ENCODE data around the gene NSG1. TPM values are rescaled to one million over a fixed set of nuclear protein-coding genes. Genes with fewer than 3 reads are reported as not detected.

NSG1 gene
- total RNA-seq, 2 experiments from 2014 or later, result 10.3 to 10.4 TPM

DNA sequence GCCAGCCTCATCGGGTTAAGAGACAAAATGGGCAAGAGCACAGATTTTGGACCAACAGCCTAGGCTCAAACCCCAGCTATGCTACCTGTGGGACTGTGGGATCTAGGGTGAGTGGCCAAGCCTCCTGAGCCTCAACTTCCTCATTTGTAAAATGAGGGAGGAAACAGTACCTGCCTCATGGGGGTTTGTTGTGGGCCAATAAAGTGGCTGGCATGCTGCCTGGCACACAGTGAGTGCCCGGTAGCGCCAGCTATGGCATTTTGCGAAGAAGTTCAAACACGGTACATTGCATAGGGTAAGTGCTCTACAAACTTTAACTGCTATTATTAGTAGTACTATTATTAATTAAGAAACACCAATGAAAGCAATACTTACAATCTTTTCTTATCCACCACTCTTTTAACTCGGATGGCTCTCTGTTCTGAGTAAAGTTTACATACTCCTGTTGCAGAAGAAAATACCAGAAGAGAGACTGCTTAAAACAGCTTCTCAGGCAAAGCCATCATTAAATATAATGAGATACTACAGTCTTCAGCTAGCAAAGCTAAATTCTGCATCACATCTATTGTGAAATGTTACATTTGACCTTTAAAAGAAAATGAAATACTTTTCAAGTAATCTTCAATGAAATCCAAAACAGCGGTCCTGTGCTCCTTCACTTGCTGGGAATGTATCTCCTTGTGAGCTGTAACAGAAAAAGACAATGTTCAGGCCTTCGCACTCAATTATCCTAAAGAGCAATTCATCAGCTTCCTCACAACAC lies 70.1 kb downstream of the NSG1 start:
- no peaks in the 10 kb centered on the region for H3K9me3 Mint-ChIP-seq
- ChIA-PET POLR2A (no interaction called here), CTCF (no interaction called here)
- Histone ChIP-seq H3K4me1 (ENCODE audit: insufficient read depth, low read length) (peaks cover 19% of the 10 kb centered on the region), H3K4me3 (ENCODE audit: low read length) (no peak overlapping the region), H3K36me3 (ENCODE audit: insufficient read depth, low read length) (peaks cover 53% of the 10 kb centered on the region), H3K27me3 (ENCODE audit: control insufficient read depth in 1 of 2, insufficient read depth in 2 of 2, low read length in 2 of 2) (no peaks in the 10 kb centered on the region), H3K9me3 (ENCODE audit: control insufficient read depth in 1 of 2, insufficient read depth in 1 of 2, low read length in 2 of 2) (no peaks in the 10 kb centered on the region), H3K27ac (ENCODE audit: low read depth in 1 of 2, low read length in 2 of 2) (no peak overlapping the region)
- TF ChIP-seq, protein P1, sequence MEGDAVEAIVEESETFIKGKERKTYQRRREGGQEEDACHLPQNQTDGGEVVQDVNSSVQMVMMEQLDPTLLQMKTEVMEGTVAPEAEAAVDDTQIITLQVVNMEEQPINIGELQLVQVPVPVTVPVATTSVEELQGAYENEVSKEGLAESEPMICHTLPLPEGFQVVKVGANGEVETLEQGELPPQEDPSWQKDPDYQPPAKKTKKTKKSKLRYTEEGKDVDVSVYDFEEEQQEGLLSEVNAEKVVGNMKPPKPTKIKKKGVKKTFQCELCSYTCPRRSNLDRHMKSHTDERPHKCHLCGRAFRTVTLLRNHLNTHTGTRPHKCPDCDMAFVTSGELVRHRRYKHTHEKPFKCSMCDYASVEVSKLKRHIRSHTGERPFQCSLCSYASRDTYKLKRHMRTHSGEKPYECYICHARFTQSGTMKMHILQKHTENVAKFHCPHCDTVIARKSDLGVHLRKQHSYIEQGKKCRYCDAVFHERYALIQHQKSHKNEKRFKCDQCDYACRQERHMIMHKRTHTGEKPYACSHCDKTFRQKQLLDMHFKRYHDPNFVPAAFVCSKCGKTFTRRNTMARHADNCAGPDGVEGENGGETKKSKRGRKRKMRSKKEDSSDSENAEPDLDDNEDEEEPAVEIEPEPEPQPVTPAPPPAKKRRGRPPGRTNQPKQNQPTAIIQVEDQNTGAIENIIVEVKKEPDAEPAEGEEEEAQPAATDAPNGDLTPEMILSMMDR (IDR thresholded peaks at IDR 0.05), result no peak
- no peak overlapping the region for H3K27ac Mint-ChIP-seq
- DNase-seq (no peak), ATAC-seq (ENCODE audit: poor library complexity) (no peak)
- intact Hi-C loops (cut with DNase I, micrococcal nuclease), result no loop called here
- no peaks in the 10 kb centered on the region for H3K27me3 Mint-ChIP-seq
- H3K4me1 Mint-ChIP-seq (ENCODE audit: low read depth), result peaks cover 20% of the 10 kb centered on the region
- H3K4me3 Mint-ChIP-seq, result no peak overlapping the region
- peaks cover 77% of the 10 kb centered on the region for H3K36me3 Mint-ChIP-seq (ENCODE audit: low read depth)

DNA sequence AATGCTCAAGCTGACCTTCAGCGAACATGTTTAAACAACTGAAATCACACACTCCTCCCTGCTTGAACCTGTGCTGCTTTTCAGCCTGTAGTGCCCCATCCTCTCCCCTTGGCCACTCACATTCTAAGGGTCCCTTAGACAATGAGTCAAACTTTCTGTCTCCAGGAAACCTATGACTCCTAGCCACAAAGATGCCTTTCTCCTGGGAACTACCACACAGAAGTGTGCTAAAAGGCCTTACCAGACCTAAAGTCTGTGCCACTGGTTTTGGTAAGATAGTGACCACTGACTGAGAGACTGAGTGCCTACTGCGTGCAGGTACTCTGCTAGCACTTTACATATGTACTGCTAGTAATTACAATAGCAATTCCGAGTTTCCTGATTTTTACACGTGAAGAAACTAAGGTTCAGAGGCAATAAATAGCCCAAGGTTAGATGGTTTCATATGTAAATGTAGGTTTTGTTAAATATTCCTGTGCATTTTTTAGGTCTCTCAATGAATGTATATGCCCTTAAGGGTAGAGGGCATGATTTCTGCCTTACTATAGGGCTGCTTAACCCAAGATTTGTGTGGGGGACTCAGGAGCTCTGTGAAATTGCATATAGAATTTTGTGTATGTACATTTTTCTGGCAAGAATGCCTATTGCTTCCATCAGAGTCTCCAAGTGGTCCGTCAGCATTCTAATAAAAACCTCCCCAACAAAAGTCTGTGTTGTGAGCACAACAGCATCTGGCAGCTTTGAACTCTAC lies 71.1 kb downstream of the NSG1 start:
- H3K9me3 ChIP-seq (ENCODE audit: control insufficient read depth in 1 of 2, insufficient read depth in 1 of 2, low read length in 2 of 2), result no peaks in the 10 kb centered on the region
- no peaks in the 10 kb centered on the region for H3K27me3 Mint-ChIP-seq
- ChIA-PET CTCF (no interaction called here), POLR2A (no interaction called here)
- no peak overlapping the region for H3K27ac ChIP-seq (ENCODE audit: low read depth in 1 of 2, low read length in 2 of 2)
- H3K4me3 ChIP-seq (ENCODE audit: low read length), result no peak overlapping the region
- intact Hi-C loops (cut with DNase I, micrococcal nuclease), result no loop called here
- H3K36me3 ChIP-seq (ENCODE audit: insufficient read depth, low read length), result peaks cover 50% of the 10 kb centered on the region
- H3K9me3 Mint-ChIP-seq, result no peaks in the 10 kb centered on the region
- H3K4me1 Mint-ChIP-seq (ENCODE audit: low read depth), result peaks cover 30% of the 10 kb centered on the region
- TF ChIP-seq, protein P1 (IDR thresholded peaks at IDR 0.05), result no peak
- H3K4me3 Mint-ChIP-seq, result no peak overlapping the region
- DNase-seq, result no peak
- H3K4me1 ChIP-seq (ENCODE audit: insufficient read depth, low read length), result peaks cover 29% of the 10 kb centered on the region
- H3K36me3 Mint-ChIP-seq (ENCODE audit: low read depth), result peaks cover 67% of the 10 kb centered on the region
- no peak overlapping the region for H3K27ac Mint-ChIP-seq
- no peaks in the 10 kb centered on the region for H3K27me3 ChIP-seq (ENCODE audit: control insufficient read depth in 1 of 2, insufficient read depth in 2 of 2, low read length in 2 of 2)
- no peak for ATAC-seq (ENCODE audit: poor library complexity)

DNA sequence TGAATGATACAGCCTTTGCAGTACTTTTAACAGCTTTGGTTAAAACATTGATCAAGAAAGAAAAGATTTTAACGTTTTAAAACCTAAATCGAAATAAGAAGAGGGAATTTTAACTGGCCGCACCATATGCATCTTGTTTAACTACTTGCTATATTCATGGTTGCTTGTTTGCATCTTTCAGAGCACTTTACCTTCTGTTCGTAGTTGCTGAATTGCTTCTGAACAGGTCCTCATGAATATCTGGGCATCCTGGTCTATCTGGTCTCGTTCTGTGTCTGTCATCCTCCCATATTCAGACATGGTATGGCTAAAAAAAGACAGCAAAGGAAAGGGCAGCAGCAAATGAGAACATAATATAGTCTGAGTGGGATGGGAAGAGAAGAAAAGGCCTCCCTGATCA lies 72.3 kb downstream of the NSG1 start:
- peaks cover 59% of the 10 kb centered on the region for H3K36me3 Mint-ChIP-seq (ENCODE audit: low read depth)
- H3K27ac Mint-ChIP-seq, result peak overlapping the region; percentile 83

More for the DNA sequence above, 72.3 kb downstream of the NSG1 start:
- intact Hi-C loops (cut with DNase I, micrococcal nuclease), result no loop called here
- Mint-ChIP-seq H3K4me1 (ENCODE audit: low read depth) (peaks cover 40% of the 10 kb centered on the region), H3K9me3 (no peaks in the 10 kb centered on the region), H3K4me3 (no peak overlapping the region), H3K27me3 (no peaks in the 10 kb centered on the region)
- ATAC-seq (ENCODE audit: poor library complexity), result no peak
- Histone ChIP-seq H3K27me3 (ENCODE audit: control insufficient read depth in 1 of 2, insufficient read depth in 2 of 2, low read length in 2 of 2) (no peaks in the 10 kb centered on the region), H3K4me1 (ENCODE audit: insufficient read depth, low read length) (peaks cover 30% of the 10 kb centered on the region), H3K9me3 (ENCODE audit: control insufficient read depth in 1 of 2, insufficient read depth in 1 of 2, low read length in 2 of 2) (no peaks in the 10 kb centered on the region), H3K36me3 (ENCODE audit: insufficient read depth, low read length) (peaks cover 42% of the 10 kb centered on the region), H3K27ac (ENCODE audit: low read depth in 1 of 2, low read length in 2 of 2) (no peak overlapping the region), H3K4me3 (ENCODE audit: low read length) (no peak overlapping the region)
- no peak for DNase-seq
- ChIA-PET POLR2A (no interaction called here), CTCF (no interaction called here)
- TF ChIP-seq, protein P1 (IDR thresholded peaks at IDR 0.05), result no peak

All from CD4-positive, alpha-beta T cell (primary cell).